ENCODE measurements around the gene TCERG1L.

The TCERG1L gene

GRCh38 chr10:131274883-131275282, 36.6 kb downstream of the TCERG1L start:
- Histone ChIP-seq H3K27me3 (no peaks in the 10 kb centered on the region), H3K4me3 (no peak overlapping the region), H3K9me3 (no peaks in the 10 kb centered on the region), H3K4me1 (no peaks in the 10 kb centered on the region), H3K27ac (no peak overlapping the region), H3K36me3 (no peaks in the 10 kb centered on the region)
- DNase-seq, result no peak
- intact Hi-C loops (cut with DNase I; ENCODE audit: low total_unique reads), result no loop called here
- no peak for TF ChIP-seq CTCF (IDR thresholded peaks at IDR 0.05)

- intact Hi-C loops (cut with DNase I; ENCODE audit: low total_unique reads), result no loop called here
- Histone ChIP-seq H3K9me3 (no peaks in the 10 kb centered on the region), H3K27ac (no peak overlapping the region)
Measured at GRCh38 chr10:131274133-131274880, 37.2 kb downstream of the TCERG1L start.

GRCh38 chr10:131273476-131273875, 38.0 kb downstream of the TCERG1L start:
- Histone ChIP-seq H3K27ac (no peak overlapping the region), H3K4me1 (no peaks in the 10 kb centered on the region), H3K9me3 (no peaks in the 10 kb centered on the region), H3K27me3 (no peaks in the 10 kb centered on the region), H3K4me3 (no peak overlapping the region), H3K36me3 (no peaks in the 10 kb centered on the region)
- intact Hi-C loops (cut with DNase I; ENCODE audit: low total_unique reads), result no loop called here
- no peak for TF ChIP-seq CTCF (IDR thresholded peaks at IDR 0.05)
- DNase-seq, result no peak

More at GRCh38 chr10:131274133-131274880, 37.2 kb downstream of the TCERG1L start:
- Histone ChIP-seq H3K4me3 (no peak overlapping the region), H3K4me1 (no peaks in the 10 kb centered on the region), H3K36me3 (no peaks in the 10 kb centered on the region), H3K27me3 (no peaks in the 10 kb centered on the region)
- no peak for DNase-seq
- no peak for TF ChIP-seq CTCF (IDR thresholded peaks at IDR 0.05)

- no peak overlapping the region for H3K27ac ChIP-seq
- no peaks in the 10 kb centered on the region for H3K27me3 ChIP-seq
- no peaks in the 10 kb centered on the region for H3K4me1 ChIP-seq
- H3K4me3 ChIP-seq, result no peak overlapping the region
- DNase-seq, result no peak
- intact Hi-C loops (cut with DNase I; ENCODE audit: low total_unique reads), result no loop called here
- no peak for TF ChIP-seq CTCF (IDR thresholded peaks at IDR 0.05)
- peaks cover 0 to 1% (median 0%) of the 10 kb centered on the region in 3 donors for H3K9me3 ChIP-seq
- H3K36me3 ChIP-seq, result no peaks in the 10 kb centered on the region
Measured at GRCh38 chr10:131272897-131273451, 38.5 kb downstream of the TCERG1L start.

- no peak for DNase-seq
- Histone ChIP-seq H3K36me3 (no peaks in the 10 kb centered on the region), H3K4me1 (no peaks in the 10 kb centered on the region), H3K27ac (no peak overlapping the region), H3K27me3 (no peaks in the 10 kb centered on the region), H3K4me3 (no peak overlapping the region), H3K9me3 (peaks cover 0 to 9% (median 0%) of the 10 kb centered on the region in 3 donors)
- TF ChIP-seq CTCF (IDR thresholded peaks at IDR 0.05), result no peak
- intact Hi-C loops (cut with DNase I; ENCODE audit: low total_unique reads), result no loop called here
Measured at GRCh38 chr10:131271966-131272365, 39.6 kb downstream of the TCERG1L start.
